ENCODE results near the gene GNAT1. TPM values are rescaled to one million over a fixed set of nuclear protein-coding genes. Genes with fewer than 3 reads are reported as not detected.

Gene GNAT1
- total RNA-seq, 1 donor from 2014 or later: not detected

- H3K36me3 ChIP-seq: no peaks in the 10 kb centered on the region
- no peak overlapping the region for H3K27ac ChIP-seq
- peak; percentile 75 for ATAC-seq
- TF ChIP-seq, protein P1, sequence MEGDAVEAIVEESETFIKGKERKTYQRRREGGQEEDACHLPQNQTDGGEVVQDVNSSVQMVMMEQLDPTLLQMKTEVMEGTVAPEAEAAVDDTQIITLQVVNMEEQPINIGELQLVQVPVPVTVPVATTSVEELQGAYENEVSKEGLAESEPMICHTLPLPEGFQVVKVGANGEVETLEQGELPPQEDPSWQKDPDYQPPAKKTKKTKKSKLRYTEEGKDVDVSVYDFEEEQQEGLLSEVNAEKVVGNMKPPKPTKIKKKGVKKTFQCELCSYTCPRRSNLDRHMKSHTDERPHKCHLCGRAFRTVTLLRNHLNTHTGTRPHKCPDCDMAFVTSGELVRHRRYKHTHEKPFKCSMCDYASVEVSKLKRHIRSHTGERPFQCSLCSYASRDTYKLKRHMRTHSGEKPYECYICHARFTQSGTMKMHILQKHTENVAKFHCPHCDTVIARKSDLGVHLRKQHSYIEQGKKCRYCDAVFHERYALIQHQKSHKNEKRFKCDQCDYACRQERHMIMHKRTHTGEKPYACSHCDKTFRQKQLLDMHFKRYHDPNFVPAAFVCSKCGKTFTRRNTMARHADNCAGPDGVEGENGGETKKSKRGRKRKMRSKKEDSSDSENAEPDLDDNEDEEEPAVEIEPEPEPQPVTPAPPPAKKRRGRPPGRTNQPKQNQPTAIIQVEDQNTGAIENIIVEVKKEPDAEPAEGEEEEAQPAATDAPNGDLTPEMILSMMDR (IDR thresholded peaks at IDR 0.05): peak; percentile 68
- H3K9me3 ChIP-seq: no peaks in the 10 kb centered on the region
- peaks cover 17% of the 10 kb centered on the region for H3K27me3 ChIP-seq
- no peak overlapping the region for H3K4me3 ChIP-seq
- DNase-seq: no peak
- peaks cover 7% of the 10 kb centered on the region for H3K4me1 ChIP-seq
- intact Hi-C loops (cut with DNase I): loop anchor here (5.0 kb wide), 1 partner anchor 67 kb away; no protein-coding TSS in a partner anchor
Observed at GRCh38 chr3:50189274-50189673, 2.1 kb upstream of the GNAT1 start.

DNA sequence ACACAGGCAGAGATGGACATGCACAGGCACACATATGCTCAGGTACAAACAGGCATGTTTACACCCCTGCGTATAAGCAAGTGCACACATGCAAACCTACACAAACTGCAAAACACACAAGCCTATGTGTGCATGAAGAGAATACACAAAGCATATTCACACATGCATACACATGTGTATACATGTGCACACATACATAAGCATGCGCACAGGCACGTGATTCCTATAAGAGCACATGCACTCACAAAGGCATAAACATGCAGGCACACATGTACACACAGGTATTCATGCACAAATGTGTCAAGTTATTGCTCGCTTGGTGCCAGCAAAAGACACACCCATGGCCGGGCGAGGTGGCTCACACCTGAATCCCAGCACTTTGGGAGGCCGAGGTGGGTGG lies 1.4 kb upstream of the GNAT1 start:
- no peaks in the 10 kb centered on the region for H3K36me3 ChIP-seq
- TF ChIP-seq, protein P1 (IDR thresholded peaks at IDR 0.05): no peak
- no peaks in the 10 kb centered on the region for H3K9me3 ChIP-seq
- ATAC-seq (no peak), DNase-seq (no peak)
- no peak overlapping the region for H3K27ac ChIP-seq
- H3K27me3 ChIP-seq: peaks cover 23% of the 10 kb centered on the region
- H3K4me3 ChIP-seq: no peak overlapping the region
- H3K4me1 ChIP-seq: peaks cover 11% of the 10 kb centered on the region
- intact Hi-C loops (cut with DNase I): loop anchor here (5.0 kb wide), 3 partner anchors 37 to 82 kb away; no protein-coding TSS in a partner anchor

- no peak for ATAC-seq
Observed at GRCh38 chr3:50192124-50192523, 714 bp downstream of the GNAT1 start.

GRCh38 chr3:50192689-50193141 lies 1.3 kb downstream of the GNAT1 start:
- no peaks in the 10 kb centered on the region for H3K9me3 ChIP-seq
- peak; percentile 57 for ATAC-seq
- peaks cover 25% of the 10 kb centered on the region for H3K27me3 ChIP-seq
- DNase-seq: peak; percentile 82
- peaks cover 11% of the 10 kb centered on the region for H3K4me1 ChIP-seq
- H3K27ac ChIP-seq: no peak overlapping the region
- intact Hi-C loops (cut with DNase I): loop anchor here (5.0 kb wide), 2 partner anchors 35 to 80 kb away; no protein-coding TSS in a partner anchor
- TF ChIP-seq, protein P1 (IDR thresholded peaks at IDR 0.05): peak; percentile 92
- no peak overlapping the region for H3K4me3 ChIP-seq
- no peaks in the 10 kb centered on the region for H3K36me3 ChIP-seq

More at GRCh38 chr3:50192124-50192523, 714 bp downstream of the GNAT1 start:
- TF ChIP-seq, protein P1 (IDR thresholded peaks at IDR 0.05): no peak
- Histone ChIP-seq H3K4me1 (peaks cover 11% of the 10 kb centered on the region), H3K27me3 (peaks cover 23% of the 10 kb centered on the region), H3K4me3 (no peak overlapping the region), H3K36me3 (no peaks in the 10 kb centered on the region), H3K27ac (no peak overlapping the region), H3K9me3 (no peaks in the 10 kb centered on the region)
- intact Hi-C loops (cut with DNase I): loop anchor here (5.0 kb wide), 2 partner anchors 35 to 80 kb away; no protein-coding TSS in a partner anchor
- no peak for DNase-seq

DNA sequence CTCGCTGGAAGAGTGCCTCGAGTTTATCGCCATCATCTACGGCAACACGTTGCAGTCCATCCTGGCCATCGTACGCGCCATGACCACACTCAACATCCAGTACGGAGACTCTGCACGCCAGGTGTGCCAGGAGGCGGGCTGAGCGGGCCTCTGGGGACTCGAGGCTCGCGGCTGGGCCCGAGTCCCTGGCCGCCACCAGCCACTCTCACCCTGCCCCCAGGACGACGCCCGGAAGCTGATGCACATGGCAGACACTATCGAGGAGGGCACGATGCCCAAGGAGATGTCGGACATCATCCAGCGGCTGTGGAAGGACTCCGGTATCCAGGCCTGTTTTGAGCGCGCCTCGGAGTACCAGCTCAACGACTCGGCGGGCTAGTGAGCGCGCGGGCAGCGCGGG lies 1.9 kb downstream of the GNAT1 start:
- TF ChIP-seq, protein P1 (IDR thresholded peaks at IDR 0.05): no peak
- Histone ChIP-seq H3K4me3 (no peak overlapping the region), H3K36me3 (no peaks in the 10 kb centered on the region), H3K27me3 (peaks cover 31% of the 10 kb centered on the region), H3K4me1 (peaks cover 11% of the 10 kb centered on the region), H3K9me3 (no peaks in the 10 kb centered on the region), H3K27ac (no peak overlapping the region)
- intact Hi-C loops (cut with DNase I): loop anchor here (5.0 kb wide), 2 partner anchors 34 to 79 kb away; no protein-coding TSS in a partner anchor
- DNase-seq: no peak
- no peak for ATAC-seq

Measured in upper lobe of right lung (tissue), 1 donor.